ENCODE results near the gene TCF7L2.

Gene TCF7L2

GRCh38 chr10:113068178-113068890, 118.3 kb downstream of the TCF7L2 start:
- DNase-seq = no peak

GRCh38 chr10:113069595-113069994, 119.5 kb downstream of the TCF7L2 start:
- DNase-seq = no peak

GRCh38 chr10:113071446-113071845, 121.4 kb downstream of the TCF7L2 start:
- no peak for DNase-seq

- no peak for DNase-seq
Measured at GRCh38 chr10:113073549-113074189, 123.6 kb downstream of the TCF7L2 start.

GRCh38 chr10:113076949-113077348, 126.9 kb downstream of the TCF7L2 start:
- no peak for DNase-seq

GRCh38 chr10:113078282-113078907, 128.3 kb downstream of the TCF7L2 start:
- no peak for DNase-seq

GRCh38 chr10:113080061-113080924, 130.2 kb downstream of the TCF7L2 start:
- no peak for DNase-seq

- DNase-seq = no peak
Measured at GRCh38 chr10:113080925-113081229, 130.8 kb downstream of the TCF7L2 start.

- DNase-seq = no peak
Measured at GRCh38 chr10:113084031-113084430, 134.0 kb downstream of the TCF7L2 start.

GRCh38 chr10:113085776-113086175, 135.7 kb downstream of the TCF7L2 start:
- no peak for DNase-seq

GRCh38 chr10:113086282-113086681, 136.2 kb downstream of the TCF7L2 start:
- no peak for DNase-seq

- DNase-seq = no peak
Measured at GRCh38 chr10:113087165-113088029, 137.3 kb downstream of the TCF7L2 start.

- DNase-seq = no peak
Measured at GRCh38 chr10:113088194-113088593, 138.1 kb downstream of the TCF7L2 start.

GRCh38 chr10:113089551-113089950, 139.5 kb downstream of the TCF7L2 start:
- DNase-seq = no peak

GRCh38 chr10:113091920-113092319, 141.9 kb downstream of the TCF7L2 start:
- DNase-seq = no peak

GRCh38 chr10:113093188-113094113, 143.4 kb downstream of the TCF7L2 start:
- DNase-seq = no peak

- no peak for DNase-seq
Measured at GRCh38 chr10:113094114-113094486, 144.1 kb downstream of the TCF7L2 start.

- no peak for DNase-seq
Measured at GRCh38 chr10:113095419-113096127, 145.5 kb downstream of the TCF7L2 start.

- no peak for DNase-seq
Measured at GRCh38 chr10:113096128-113096996, 146.3 kb downstream of the TCF7L2 start.

GRCh38 chr10:113097036-113097435, 147.0 kb downstream of the TCF7L2 start:
- DNase-seq = no peak

Measured in NCI-H2107 (cell line).